Heart right ventricle (tissue), 16 donors: ENCODE data around the gene LRMDA. TPM values are rescaled to one million over a fixed set of nuclear protein-coding genes. Genes with fewer than 3 reads are reported as not detected.

Experiments
- ATAC-seq, 8 donors: fragments of 200-7000 bp; cut with Tn5 transposase; one replicate each; pipeline ENCODE4 v1.9.1; 2020; ENCODE audit warnings: mild to moderate bottlenecking in 8 of 8, moderate library complexity in 8 of 8, moderate number of reproducible peaks in 1 of 8
- DNase-seq, 2 donors: peaks; one replicate each; pipeline ENCODE4 v3.0.0-alpha.2; 2020
- H3K27ac ChIP-seq, 10 donors: fragments of 200-600 bp; sonication (generic) in 2 of 10; one replicate each; pipeline versions ENCODE4 v1.5.0 to v1.8.0; 2020 to 2022; ENCODE audit warnings: mild to moderate bottlenecking in 3 of 10
- H3K27me3 ChIP-seq, 7 donors: fragments of 200-600 bp; one replicate each; pipeline ENCODE4 v1.8.0; 2021 to 2022; ENCODE audit warnings: mild to moderate bottlenecking in 2 of 7
- H3K36me3 ChIP-seq, 9 donors: fragments of 200-600 bp; sonication (generic) in 1 of 9; one replicate each; pipeline versions ENCODE4 v1.5.0 to v1.8.0; 2020 to 2022; ENCODE audit warnings: mild to moderate bottlenecking in 2 of 9
- H3K4me1 ChIP-seq, 9 donors: fragments of 200-600 bp; sonication (generic) in 1 of 9; one replicate each; pipeline versions ENCODE4 v1.5.0 to v1.8.0; 2020 to 2022; ENCODE audit warnings: mild to moderate bottlenecking in 4 of 9
- H3K4me3 ChIP-seq, 10 donors: fragments of 200-600 bp; sonication (generic) in 2 of 10; one replicate each; pipeline versions ENCODE4 v1.5.0 to v1.8.0; 2020 to 2022; ENCODE audit warnings: mild to moderate bottlenecking in 7 of 10, moderate library complexity in 2 of 10
- H3K9me3 ChIP-seq, 11 donors: fragments of 200-600 bp in 10 of 11; sonication (generic) in 2 of 11; one replicate each; pipeline versions ENCODE4 v1.5.0 to v1.8.0; 2013 to 2022; ENCODE audit warnings: mild to moderate bottlenecking in 2 of 11, control low read depth in 1 of 11, moderate library complexity in 1 of 11
- WGBS, 2 donors: extraction: QIAGEN DNeasy Blood & Tissue Kit; methylation state at CpG; one replicate each; pipeline ENCODE4 v1.1.7; 2013; ENCODE audit warnings: inconsistent platforms in 1 of 2; 5-methylcytosine and 5-hydroxymethylcytosine counted together
- intact Hi-C, 10 donors: fragments of 100-400 bp; cut with DNase I; formaldehyde crosslinking; loops; one replicate each; pipeline versions ENCODE4 v1.11.1 to v1.14.2; 2022
- polyA plus RNA-seq, 2 donors: library from polyadenylated mRNA; stranded (reverse); fragments of 200-250 nt; gene quantifications; one replicate each; pipeline ENCODE4 v1.2.3, GENCODE V29; 2013
- total RNA-seq, 10 donors: library from RNA; stranded (reverse); fragmentation: NEBNext Ultra II Directional in 3 of 10; extraction: Animal tissue kit (Norgen Biotek cat#: 25700) in 3 of 10; gene quantifications; one replicate each; pipeline versions ENCODE4 v1.2.1 to v1.2.4, GENCODE V29; 2021 to 2023
- TF ChIP-seq, protein P1 (sequence below), 9 donors: fragments of 200-600 bp; sonication (generic) in 2 of 9; IDR thresholded peaks; one replicate each; pipeline versions ENCODE4 v1.5.0 to v1.8.0; 2021 to 2022; ENCODE audit warnings: antibody characterized with exemption in 9 of 9, mild to moderate bottlenecking in 5 of 9, moderate library complexity in 1 of 9
- donor health status: Arrhythmogenic right ventricular cardiomyopathy.
- donor health status: ischemic (EF 13 %, LVEDD 7.1; RV severe dilation, severe dysfunction).
- donor health status: healthy with polysubstance abuse.
- donor health status: DM: no; HTN: yes; CAD: no.
- donor health status: DM: no; HTN: no; CAD: no.
- donor health status: ischemic (EF 25% LVEDD 6.9; RV normal size, moderate dysfunction).
- donor health status: ischemic (EF 25% LVEDD 5.7; RV mildly dilated, moderate dysfunction).
- donor health status: healthy.
- donor health status: DM: yes; HTN: yes; CAD: no.
- donor health status: Ischemic cardiomyopathy.
- donor health status: ischemic (EF 35%, LVEDD 5.7; RV mildly dilated, moderate dysfunction).
- donor health status: nonischemic (EF 11% LVEDD 7.7; RV severe dilation, severe dysfunction).
- donor health status: DM: yes; HTN: yes; CAD: no.
- donor health status: PGD.
- donor health status: ischemic (EF 29% LVEDD 5.4; RV normal size, mild dysfunction).
- donor health status: nonischemic (EF 23%, LVEDD 6.1; RV moderate dilation, normal function).

Gene LRMDA
- total and polyA plus RNA-seq, 12 donors = 4.0 to 59.8 (median 12.7) TPM

DNA sequence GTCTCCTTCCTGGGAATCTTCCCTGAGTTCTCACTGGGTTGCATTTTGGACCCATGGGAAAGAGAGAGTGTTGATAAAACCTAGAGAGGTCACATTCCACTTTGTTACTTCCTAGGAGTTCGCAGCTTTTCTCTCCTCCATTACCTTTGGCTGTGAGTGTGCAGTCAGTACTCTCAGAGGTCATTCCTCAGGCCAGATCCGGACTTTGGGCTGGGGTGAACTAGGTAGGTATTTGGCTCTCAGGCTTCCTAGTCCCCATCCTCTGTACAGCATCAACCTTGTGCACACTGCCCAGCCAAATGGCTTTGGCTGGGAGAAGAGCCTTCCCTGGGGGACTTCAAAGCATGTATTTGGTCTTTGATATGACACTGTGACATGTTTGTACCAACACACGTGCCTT is 508.1 kb downstream of the LRMDA start:
- Histone ChIP-seq H3K27ac (no peak overlapping the region), H3K36me3 (no peaks in the 10 kb centered on the region), H3K4me3 (no peak overlapping the region), H3K27me3 (no peaks in the 10 kb centered on the region), H3K4me1 (peaks cover 0 to 12% (median 0%) of the 10 kb centered on the region in 9 donors), H3K9me3 (peaks cover 0 to 12% (median 4%) of the 10 kb centered on the region in 11 donors)
- ATAC-seq = no peak
- WGBS, 2 donors = 63 to 70% methylated on average over 3 of the region's 3 CpGs
- TF ChIP-seq, protein P1, sequence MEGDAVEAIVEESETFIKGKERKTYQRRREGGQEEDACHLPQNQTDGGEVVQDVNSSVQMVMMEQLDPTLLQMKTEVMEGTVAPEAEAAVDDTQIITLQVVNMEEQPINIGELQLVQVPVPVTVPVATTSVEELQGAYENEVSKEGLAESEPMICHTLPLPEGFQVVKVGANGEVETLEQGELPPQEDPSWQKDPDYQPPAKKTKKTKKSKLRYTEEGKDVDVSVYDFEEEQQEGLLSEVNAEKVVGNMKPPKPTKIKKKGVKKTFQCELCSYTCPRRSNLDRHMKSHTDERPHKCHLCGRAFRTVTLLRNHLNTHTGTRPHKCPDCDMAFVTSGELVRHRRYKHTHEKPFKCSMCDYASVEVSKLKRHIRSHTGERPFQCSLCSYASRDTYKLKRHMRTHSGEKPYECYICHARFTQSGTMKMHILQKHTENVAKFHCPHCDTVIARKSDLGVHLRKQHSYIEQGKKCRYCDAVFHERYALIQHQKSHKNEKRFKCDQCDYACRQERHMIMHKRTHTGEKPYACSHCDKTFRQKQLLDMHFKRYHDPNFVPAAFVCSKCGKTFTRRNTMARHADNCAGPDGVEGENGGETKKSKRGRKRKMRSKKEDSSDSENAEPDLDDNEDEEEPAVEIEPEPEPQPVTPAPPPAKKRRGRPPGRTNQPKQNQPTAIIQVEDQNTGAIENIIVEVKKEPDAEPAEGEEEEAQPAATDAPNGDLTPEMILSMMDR (IDR thresholded peaks at IDR 0.05) = no peak
- no peak for DNase-seq
- intact Hi-C loops = no loop called here

- Histone ChIP-seq H3K4me3 (no peak overlapping the region), H3K27ac (no peak overlapping the region), H3K36me3 (no peaks in the 10 kb centered on the region), H3K4me1 (peaks cover 0 to 4% (median 0%) of the 10 kb centered on the region in 9 donors), H3K27me3 (no peaks in the 10 kb centered on the region), H3K9me3 (peaks cover 0 to 22% (median 9%) of the 10 kb centered on the region in 11 donors)
- ATAC-seq (no peak), DNase-seq (no peak)
- intact Hi-C loops = no loop called here
- TF ChIP-seq, protein P1 (IDR thresholded peaks at IDR 0.05) = no peak
- 94 to 97% methylated on average over 5 of the region's 5 CpGs for WGBS, 2 donors
Measured at GRCh38 chr10:75940742-75941141, 509.3 kb downstream of the LRMDA start.

GRCh38 chr10:75941223-75941801 is 509.9 kb downstream of the LRMDA start:
- H3K4me3 ChIP-seq = no peak overlapping the region
- H3K4me1 ChIP-seq = no peaks in the 10 kb centered on the region
- intact Hi-C loops = no loop called here
- ATAC-seq (no peak), DNase-seq (no peak)
- H3K9me3 ChIP-seq = peaks cover 0 to 22% (median 9%) of the 10 kb centered on the region in 11 donors
- no peaks in the 10 kb centered on the region for H3K27me3 ChIP-seq
- no peak overlapping the region for H3K27ac ChIP-seq
- TF ChIP-seq, protein P1 (IDR thresholded peaks at IDR 0.05) = no peak
- WGBS, 2 donors = 76 to 80% methylated on average over 9 of the region's 9 CpGs
- no peaks in the 10 kb centered on the region for H3K36me3 ChIP-seq

DNA sequence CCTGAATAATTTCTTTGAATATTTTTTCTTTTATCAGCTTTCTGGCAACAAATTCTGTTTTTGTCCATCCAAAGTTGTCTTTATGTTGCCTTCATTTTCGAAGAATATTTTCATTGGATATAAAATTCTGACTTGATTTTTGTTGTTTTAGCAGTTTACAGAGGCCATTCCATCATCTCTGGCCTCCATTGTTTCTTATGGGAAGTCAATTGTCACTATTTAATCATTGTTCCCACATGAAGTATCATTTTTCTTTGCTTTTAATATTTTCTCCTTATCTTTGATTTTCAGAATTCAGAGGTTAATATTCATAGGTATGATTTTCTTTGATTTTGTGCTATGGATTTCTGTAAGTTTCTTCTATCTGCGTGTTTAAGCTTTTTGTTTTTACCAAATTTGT is 512.6 kb downstream of the LRMDA start:
- TF ChIP-seq, protein P1 (IDR thresholded peaks at IDR 0.05) = no peak
- DNase-seq (no peak), ATAC-seq (no peak)
- WGBS, 2 donors = 82 to 91% methylated on average over 2 of the region's 2 CpGs
- Histone ChIP-seq H3K9me3 (peaks cover 0 to 22% (median 9%) of the 10 kb centered on the region in 11 donors), H3K4me3 (no peak overlapping the region), H3K4me1 (no peaks in the 10 kb centered on the region), H3K27me3 (no peaks in the 10 kb centered on the region), H3K27ac (no peak overlapping the region), H3K36me3 (no peaks in the 10 kb centered on the region)
- intact Hi-C loops = no loop called here
